T-cell (primary cell): Measurements from ENCODE around the gene OR10H3. TPM values are rescaled to one million over a fixed set of nuclear protein-coding genes. Genes with fewer than 3 reads are reported as not detected.

Experiments used
- ATAC-seq, 4 experiments: fragments of 200-7000 bp in 3 of 4; fragments of 150-1000 bp in 1 of 4; cut with Tn5 transposase; replicated peaks in 1 of 4; 1 replicate in 3 of 4; 2 replicates in 1 of 4; pipeline ENCODE4 v1.10.0; 2021; ENCODE audit warnings: moderate library complexity in 3 of 4, mild to moderate bottlenecking in 2 of 4, moderate number of reproducible peaks in 1 of 4
- CTCF ChIA-PET, 2 donors: fragments of 300-600 bp; sonication (Branson Sonifier 250); formaldehyde crosslinking; loops; one replicate each; lab custom pipeline; 2022; ENCODE audit warnings: antibody characterized with exemption in 2 of 2; lab: Charles Lee
- POLR2A ChIA-PET, 2 donors: fragments of 300-600 bp; sonication (Branson Sonifier 250); formaldehyde crosslinking; loops; one replicate each; lab custom pipeline; 2022; ENCODE audit warnings: antibody characterized with exemption in 2 of 2; lab: Charles Lee
- DNase-seq, 35 experiments: peaks; one replicate each; pipeline versions ENCODE4 v3.0.0 to v3.0.0-alpha.2; 2013 to 2023
- H3K27ac ChIP-seq: one replicate; pipeline ENCODE4 v1.5.1; 2013; ENCODE audit warnings: low read length
- H3K27me3 ChIP-seq, 2 experiments: replicated peaks in 1 of 2; 1 replicate in 1 of 2; 2 replicates in 1 of 2; pipeline versions ENCODE4 v1.6.1 to v1.7.0; 2013; ENCODE audit warnings: low read length in 1 of 2, mixed read lengths in 1 of 2; ENCODE audit not compliant: control insufficient read depth in 2 of 2, insufficient read depth in 2 of 2; ENCODE audit errors: extremely low read depth in 1 of 2
- H3K36me3 ChIP-seq, 2 donors: 1 replicate in 1 of 2; 2 replicates in 1 of 2; pipeline versions ENCODE4 v1.6.1 to v1.7.0; 2013; ENCODE audit warnings: low read length in 1 of 2; ENCODE audit not compliant: control insufficient read depth in 2 of 2, insufficient read depth in 1 of 2; ENCODE audit errors: extremely low read depth in 1 of 2
- H3K4me1 ChIP-seq, 2 experiments: 1 replicate in 1 of 2; 2 replicates in 1 of 2; pipeline versions ENCODE4 v1.6.1 to v1.7.0; 2013; ENCODE audit warnings: low read length in 2 of 2, mixed read lengths in 1 of 2; ENCODE audit not compliant: insufficient read depth in 2 of 2, control insufficient read depth in 1 of 2; ENCODE audit errors: extremely low read depth in 1 of 2
- H3K4me3 ChIP-seq, 2 donors: 1 replicate in 1 of 2; 2 replicates in 1 of 2; pipeline versions ENCODE4 v1.5.1 to v1.7.0; 2013; ENCODE audit warnings: mild to moderate bottlenecking in 2 of 2, low read length in 1 of 2, moderate library complexity in 1 of 2; ENCODE audit not compliant: control insufficient read depth in 1 of 2; ENCODE audit errors: extremely low read depth in 1 of 2
- H3K9me3 ChIP-seq: 2 replicates; pipeline ENCODE4 v1.7.0; 2013
- H3K27ac Mint-ChIP-seq, 2 donors: one replicate each; pipeline ENCODE4 v1.8.0; 2020 to 2021; ENCODE audit warnings: mild to moderate bottlenecking in 2 of 2, mixed read lengths in 2 of 2
- H3K27me3 Mint-ChIP-seq, 2 donors: one replicate each; pipeline ENCODE4 v1.8.0; 2021 to 2022; ENCODE audit warnings: mixed read lengths in 2 of 2
- H3K36me3 Mint-ChIP-seq: one replicate; pipeline ENCODE4 v1.8.0; 2021; ENCODE audit warnings: mixed read lengths
- H3K4me1 Mint-ChIP-seq, 3 donors: one replicate each; pipeline ENCODE4 v1.8.0; 2020 to 2022; ENCODE audit warnings: mixed read lengths in 3 of 3, mild to moderate bottlenecking in 1 of 3
- H3K4me3 Mint-ChIP-seq, 3 donors: one replicate each; pipeline ENCODE4 v1.8.0; 2020 to 2022; ENCODE audit warnings: mild to moderate bottlenecking in 3 of 3, mixed read lengths in 3 of 3, moderate library complexity in 3 of 3
- H3K9me3 Mint-ChIP-seq, 3 donors: one replicate each; pipeline ENCODE4 v1.8.0; 2020 to 2022; ENCODE audit warnings: mixed read lengths in 3 of 3
- WGBS: methylation state at CpG from one replicate; pipeline ENCODE4 v1.1.5; 2013; ENCODE audit warnings: missing lambda C conversion rate; ENCODE audit not compliant: insufficient coverage; 5-methylcytosine and 5-hydroxymethylcytosine counted together
- total RNA-seq, 35 experiments: library from RNA in 6 of 35; stranded (reverse) in 6 of 35; fragments of 120-200 nt in 1 of 35; gene quantifications; one replicate each; pipeline versions ENCODE4 v1.2.1 to v1.2.4 and lab custom pipeline; 2013 to 2026

The OR10H3 gene
- total RNA-seq, 5 donors from 2014 or later (not counting 1 experiment from before 2014, with no cell fraction given) = not detected

GRCh38 chr19:15733895-15734294 is 3.9 kb upstream of the OR10H3 start:
- Mint-ChIP-seq H3K27ac (no peak overlapping the region), H3K36me3 (no peaks in the 10 kb centered on the region), H3K4me1 (peaks cover 0 to 6% (median 3%) of the 10 kb centered on the region in 3 donors), H3K9me3 (peaks cover 0 to 5% (median 0%) of the 10 kb centered on the region in 3 donors), H3K4me3 (no peak overlapping the region), H3K27me3 (peaks cover 11 to 17% of the 10 kb centered on the region in 2 donors)
- DNase-seq (no peak), ATAC-seq (no peak)
- Histone ChIP-seq H3K4me1 (no peaks in the 10 kb centered on the region), H3K27me3 (peaks cover 0 to 4% of the 10 kb centered on the region in 2 experiments), H3K9me3 (no peaks in the 10 kb centered on the region), H3K27ac (no peak overlapping the region), H3K36me3 (no peaks in the 10 kb centered on the region), H3K4me3 (no peak overlapping the region)
- ChIA-PET CTCF (no interaction called here), POLR2A (no interaction called here)
- 50% methylated on average over 1 of the region's 6 CpGs for WGBS

- Histone ChIP-seq H3K27ac (no peak overlapping the region), H3K4me3 (no peak overlapping the region), H3K4me1 (no peaks in the 10 kb centered on the region), H3K9me3 (peaks cover 8% of the 10 kb centered on the region), H3K27me3 (peaks cover 0 to 8% of the 10 kb centered on the region in 2 experiments), H3K36me3 (no peaks in the 10 kb centered on the region)
- POLR2A ChIA-PET = no interaction called here
- H3K27ac Mint-ChIP-seq = no peak overlapping the region
- 57% methylated on average over 1 of the region's 1 CpG for WGBS
- CTCF ChIA-PET = no interaction called here
- no peak for DNase-seq
- H3K36me3 Mint-ChIP-seq = peaks cover 6% of the 10 kb centered on the region
- no peak for ATAC-seq
- H3K9me3 Mint-ChIP-seq = peaks cover 7 to 12% (median 9%) of the 10 kb centered on the region in 3 donors
- no peak overlapping the region for H3K4me3 Mint-ChIP-seq
- H3K27me3 Mint-ChIP-seq = peaks cover 26 to 30% of the 10 kb centered on the region in 2 donors
- H3K4me1 Mint-ChIP-seq = no peaks in the 10 kb centered on the region
These were observed 3.0 kb downstream of the OR10H3 start for GRCh38 chr19:15740785-15741184.

- CTCF ChIA-PET = no interaction called here
- WGBS = no CpG with 5 or more reads among the region's 2 CpGs
- H3K27ac ChIP-seq = no peak overlapping the region
- POLR2A ChIA-PET = no interaction called here
- H3K9me3 ChIP-seq = no peaks in the 10 kb centered on the region
- ATAC-seq (no peak), DNase-seq (no peak)
- peaks cover 4 to 8% of the 10 kb centered on the region in 2 experiments for H3K27me3 ChIP-seq
- no peaks in the 10 kb centered on the region for H3K4me1 Mint-ChIP-seq
- peaks cover 0 to 4% (median 0%) of the 10 kb centered on the region in 3 donors for H3K9me3 Mint-ChIP-seq
- H3K27me3 Mint-ChIP-seq = peaks cover 58 to 59% of the 10 kb centered on the region in 2 donors
- no peak overlapping the region for H3K4me3 Mint-ChIP-seq
- no peaks in the 10 kb centered on the region for H3K36me3 ChIP-seq
- no peaks in the 10 kb centered on the region for H3K4me1 ChIP-seq
- H3K4me3 ChIP-seq = no peak overlapping the region
- no peaks in the 10 kb centered on the region for H3K36me3 Mint-ChIP-seq
- H3K27ac Mint-ChIP-seq = no peak overlapping the region
These were observed 10.5 kb downstream of the OR10H3 start for GRCh38 chr19:15748239-15748638.

GRCh38 chr19:15758379-15758778 is 20.6 kb downstream of the OR10H3 start:
- CTCF ChIA-PET = no interaction called here
- no peak overlapping the region for H3K4me3 Mint-ChIP-seq
- peaks cover 6 to 11% (median 6%) of the 10 kb centered on the region in 3 donors for H3K9me3 Mint-ChIP-seq
- Histone ChIP-seq H3K9me3 (no peaks in the 10 kb centered on the region), H3K4me3 (no peak overlapping the region), H3K36me3 (no peaks in the 10 kb centered on the region), H3K4me1 (peaks cover 0 to 2% of the 10 kb centered on the region in 2 experiments), H3K27ac (no peak overlapping the region), H3K27me3 (peaks cover 0 to 27% of the 10 kb centered on the region in 2 experiments)
- no peak for DNase-seq
- H3K36me3 Mint-ChIP-seq = peaks cover 5% of the 10 kb centered on the region
- POLR2A ChIA-PET = interaction anchor here in 1 of 2 donors (0.6 kb wide), 1 partner anchor 131 kb away, joined by 6 read pairs; no protein-coding TSS in a partner anchor
- peaks cover 0 to 4% (median 0%) of the 10 kb centered on the region in 3 donors for H3K4me1 Mint-ChIP-seq
- H3K27ac Mint-ChIP-seq = no peak overlapping the region
- no peak for ATAC-seq
- peaks cover 68 to 85% of the 10 kb centered on the region in 2 donors for H3K27me3 Mint-ChIP-seq
- 75% methylated on average over 2 of the region's 2 CpGs for WGBS

GRCh38 chr19:15759962-15760565 is 22.3 kb downstream of the OR10H3 start:
- Histone ChIP-seq H3K4me1 (peaks cover 0 to 2% of the 10 kb centered on the region in 2 experiments), H3K27me3 (peaks cover 0 to 26% of the 10 kb centered on the region in 2 experiments), H3K4me3 (no peak overlapping the region), H3K27ac (no peak overlapping the region), H3K36me3 (no peaks in the 10 kb centered on the region), H3K9me3 (no peaks in the 10 kb centered on the region)
- H3K4me3 Mint-ChIP-seq = no peak overlapping the region
- DNase-seq (no peak), ATAC-seq (no peak)
- H3K9me3 Mint-ChIP-seq = peaks cover 6 to 11% (median 9%) of the 10 kb centered on the region in 3 donors
- CTCF ChIA-PET = interaction anchor here in 1 of 2 donors (0.6 kb wide), 2 partner anchors 267 to 311 kb away, joined by 7 to 13 read pairs; no protein-coding TSS in a partner anchor
- 27% methylated on average over 17 of the region's 28 CpGs for WGBS
- peaks cover 0 to 4% (median 0%) of the 10 kb centered on the region in 3 donors for H3K4me1 Mint-ChIP-seq
- peaks cover 65 to 72% of the 10 kb centered on the region in 2 donors for H3K27me3 Mint-ChIP-seq
- POLR2A ChIA-PET = no interaction called here
- no peak overlapping the region for H3K27ac Mint-ChIP-seq
- H3K36me3 Mint-ChIP-seq = peaks cover 5% of the 10 kb centered on the region

GRCh38 chr19:15769586-15769985 is 31.8 kb downstream of the OR10H3 start:
- Mint-ChIP-seq H3K27me3 (peaks cover 42 to 53% of the 10 kb centered on the region in 2 donors), H3K4me1 (no peaks in the 10 kb centered on the region), H3K36me3 (no peaks in the 10 kb centered on the region), H3K9me3 (no peaks in the 10 kb centered on the region), H3K4me3 (no peak overlapping the region), H3K27ac (no peak overlapping the region)
- peak in 1 of 35 experiments; percentile 8 for DNase-seq
- ChIA-PET CTCF (no interaction called here), POLR2A (no interaction called here)
- Histone ChIP-seq H3K36me3 (no peaks in the 10 kb centered on the region), H3K4me1 (no peaks in the 10 kb centered on the region), H3K4me3 (no peak overlapping the region), H3K27me3 (peaks cover 0 to 19% of the 10 kb centered on the region in 2 experiments), H3K9me3 (no peaks in the 10 kb centered on the region), H3K27ac (no peak overlapping the region)
- ATAC-seq = no peak
- WGBS = 51% methylated on average over 5 of the region's 6 CpGs
